Right renal pelvis (tissue), 4 donors: ENCODE measurements around the gene NEK9. TPM values are rescaled to one million over a fixed set of nuclear protein-coding genes. Genes with fewer than 3 reads are reported as not detected.

Source experiments
- DNase-seq, 4 donors: peaks; one replicate each; pipeline ENCODE4 v3.0.0-alpha.2; 2013; ENCODE audit warnings: low read depth in 4 of 4, low spot score in 3 of 4, missing footprints in 1 of 4
- polyA plus RNA-seq, 4 donors: library from polyadenylated mRNA; unstranded; fragments of 120-200 nt; gene quantifications; one replicate each; pipeline ENCODE4 v1.2.1, GENCODE V29; 2013; ENCODE audit not compliant: insufficient read length in 4 of 4

Gene NEK9
- polyA plus RNA-seq, 4 donors = 120 to 130 (median 124) TPM

DNA sequence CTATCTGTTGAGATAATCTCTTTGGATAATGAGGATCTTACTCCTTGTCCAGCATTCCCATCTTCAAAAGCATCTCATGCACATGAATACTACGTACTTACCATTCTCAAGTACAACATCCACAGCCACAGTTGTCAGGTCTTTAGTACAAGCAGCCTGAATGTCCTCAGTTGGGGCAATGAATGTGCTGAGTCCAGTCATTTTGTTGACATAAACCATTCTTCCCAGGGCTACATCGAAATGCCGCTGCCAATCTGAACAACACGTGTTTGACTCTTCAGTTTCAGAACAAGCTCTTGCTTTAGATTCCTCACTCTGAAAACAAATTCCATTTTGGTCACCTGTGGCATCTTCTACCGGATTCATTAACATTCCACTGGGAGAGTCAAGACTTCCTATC is 80.6 kb downstream of the NEK9 start:
- no peak for DNase-seq

GRCh38 chr14:75044752-75045151 is 82.1 kb downstream of the NEK9 start:
- no peak for DNase-seq

GRCh38 chr14:75044322-75044721 is 82.5 kb downstream of the NEK9 start:
- DNase-seq = no peak

GRCh38 chr14:75042035-75042434 is 84.8 kb downstream of the NEK9 start:
- no peak for DNase-seq

GRCh38 chr14:75041613-75042012 is 85.2 kb downstream of the NEK9 start:
- no peak for DNase-seq

DNA sequence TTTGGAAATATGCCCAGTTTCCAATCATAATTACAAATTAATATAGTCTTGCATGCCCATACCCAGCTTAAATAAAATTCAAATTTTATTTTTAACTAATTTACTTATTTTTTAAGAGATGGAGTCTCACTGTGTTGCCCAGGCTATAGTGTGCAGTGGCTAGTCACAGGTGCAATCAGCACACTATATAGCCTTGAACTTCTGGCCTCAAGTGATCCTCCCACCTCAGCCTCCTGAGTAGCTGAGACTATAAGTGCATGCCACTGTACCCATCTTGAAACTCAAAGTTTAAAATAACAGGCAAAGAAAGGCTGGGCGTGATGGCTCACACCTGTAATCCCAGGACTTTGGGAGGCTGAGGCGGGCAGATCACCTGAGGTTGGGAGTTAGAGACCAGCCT is 85.9 kb downstream of the NEK9 start:
- no peak for DNase-seq

DNA sequence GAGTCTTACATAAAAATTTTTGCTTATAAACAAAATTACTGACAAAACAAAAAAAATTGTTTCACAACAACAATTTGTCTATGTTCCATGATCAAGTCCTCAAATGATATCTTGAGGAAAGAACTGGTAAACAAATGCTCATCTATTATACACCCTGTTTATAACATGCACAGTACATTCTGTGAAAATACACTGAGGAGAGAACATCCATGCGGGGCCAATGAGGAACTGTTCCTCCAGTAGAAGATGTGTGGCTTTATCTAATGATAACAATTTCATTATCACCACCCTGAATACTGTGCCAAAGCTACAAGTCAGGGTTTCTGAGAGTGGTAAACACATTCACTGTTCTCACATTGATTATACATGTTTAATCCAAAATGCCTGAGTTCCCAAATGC is 86.3 kb downstream of the NEK9 start:
- no peak for DNase-seq

- no peak for DNase-seq
These were observed 93.9 kb downstream of the NEK9 start for GRCh38 chr14:75032939-75033338.

DNA sequence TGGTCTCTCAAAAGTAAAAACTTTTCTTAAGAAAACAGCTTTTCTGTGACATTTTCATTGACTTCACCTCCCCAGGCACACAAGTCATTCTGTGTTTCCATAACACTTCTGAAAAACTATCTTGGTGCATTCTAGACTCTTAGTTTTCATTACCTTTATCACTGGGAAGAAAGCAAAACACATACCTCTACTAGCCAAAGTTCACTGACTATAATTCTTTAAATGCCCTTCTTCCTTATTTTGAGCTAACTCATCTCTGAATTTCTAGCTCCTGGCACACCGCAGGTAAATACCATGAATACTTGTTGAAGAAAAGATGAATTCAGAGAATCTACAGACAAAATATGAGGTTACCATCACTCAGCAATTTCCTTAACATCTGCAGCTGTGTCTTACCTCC is 96.7 kb downstream of the NEK9 start:
- DNase-seq = no peak

Other genes starting within 250 kb of the NEK9 start
- 100 to 1,000 TPM; 114 to 130 (median 118) TPM for gene DLST, start 245.1 kb downstream of the NEK9 start, polyA plus RNA-seq
- gene RPS6KL1, start 203.8 kb downstream of the NEK9 start, polyA plus RNA-seq = 1 to 10 TPM; 1.2 to 2.0 (median 1.6) TPM
- 10 to 100 TPM in 1 of 4 donors, 1 to 10 TPM in 3; 8.4 to 12.7 (median 9.3) TPM for gene PGF, start 171.5 kb downstream of the NEK9 start, polyA plus RNA-seq
- 10 to 100 TPM; 63.6 to 66.6 (median 64.0) TPM for gene EIF2B2, start 124.1 kb downstream of the NEK9 start, polyA plus RNA-seq
- 10 to 100 TPM; 30.8 to 36.8 (median 35.0) TPM for gene MLH3, start 75.6 kb downstream of the NEK9 start, polyA plus RNA-seq
- 10 to 100 TPM; 25.6 to 38.1 (median 29.1) TPM for gene ACYP1, start 63.0 kb downstream of the NEK9 start, polyA plus RNA-seq
- gene ZC2HC1C, start 57.4 kb downstream of the NEK9 start, polyA plus RNA-seq = 1 to 10 TPM; 7.1 to 8.2 (median 7.6) TPM
- gene TMED10, start 49.6 kb upstream of the NEK9 start, polyA plus RNA-seq = 100 to 1,000 TPM; 248 to 292 (median 284) TPM
- gene FOS, start 151.8 kb upstream of the NEK9 start, polyA plus RNA-seq = 100 to 1,000 TPM in 3 of 4 donors, 10 to 100 TPM in 1; 37.3 to 832 (median 397) TPM